A549 (cell line): Measurements from ENCODE around the gene NANOS3. TPM values are rescaled to one million over a fixed set of nuclear protein-coding genes. Genes with fewer than 3 reads are reported as not detected.

ENCODE experiments used
- ATAC-seq, 2 experiments: fragments of 200-7000 bp in 1 of 2; fragments of >200 bp in 1 of 2; cut with Nextera tagmentation in 1 of 2; cut with Tn5 transposase in 1 of 2; 3 replicates each; pipeline versions ENCODE4 v1.8.0 to v1.9.1; 2018 to 2020; ENCODE audit warnings: mild to moderate bottlenecking in 1 of 2, moderate library complexity in 1 of 2
- CTCF ChIA-PET: fragments of 300-600 bp; sonication (Branson Sonifier 250); formaldehyde crosslinking; extraction: SDS; loops from one replicate; lab custom pipeline; 2021; ENCODE audit warnings: antibody characterized with exemption, inconsistent platforms; lab: Yijun Ruan, JAX
- POLR2A ChIA-PET: fragments of 350-600 bp; formaldehyde crosslinking; extraction: SDS; loops from one replicate; lab custom pipeline; 2021; ENCODE audit warnings: antibody characterized with exemption, inconsistent platforms; lab: Yijun Ruan, JAX
- DNase-seq, 2 experiments: peaks; one replicate each; pipeline versions ENCODE4 v3.0.0 to v3.0.0-alpha.2; 2011 to 2016; ENCODE audit warnings: low read depth in 1 of 2, low spot score in 1 of 2
- FAIRE-seq: peaks from 2 replicates; lab custom pipeline; 2011; peaks lifted over from hg19 to GRCh38; lab: Jason Lieb, UNC
- H3K27ac ChIP-seq, 2 experiments: fragments of >200 bp; sonication (Bioruptor Twin); formaldehyde crosslinking; 3 replicates each; pipeline ENCODE4 v1.5.1; 2016 to 2017
- H3K4me1 ChIP-seq: fragments of >200 bp; sonication (Bioruptor Twin); formaldehyde crosslinking; 3 replicates; pipeline ENCODE4 v1.6.1; 2016
- H3K4me2 ChIP-seq: fragments of >200 bp; sonication (Bioruptor Twin); formaldehyde crosslinking; 3 replicates; pipeline ENCODE4 v1.6.1; 2016
- H3K4me3 ChIP-seq: fragments of >200 bp; sonication (Bioruptor Twin); formaldehyde crosslinking; 3 replicates; pipeline ENCODE4 v1.5.1; 2016
- H3K9me3 ChIP-seq: fragments of >200 bp; sonication (Bioruptor Twin); formaldehyde crosslinking; 3 replicates; pipeline ENCODE4 v1.6.1; 2016
- CBX2 ChIP-seq: fragments of 200-600 bp; sonication (generic); IDR thresholded peaks from 2 replicates; pipeline ENCODE4 v1.6.1; 2016; ENCODE audit warnings: low read depth, mild to moderate bottlenecking, borderline replicate concordance
- CBX8 ChIP-seq: fragments of 200-600 bp; sonication (generic); IDR thresholded peaks from 2 replicates; pipeline ENCODE4 v1.6.1; 2016
- CEBPB ChIP-seq, 2 experiments: fragments of >200 bp in 1 of 2; sonication (Bioruptor Twin) in 1 of 2; formaldehyde crosslinking in 1 of 2; IDR thresholded peaks; 2 replicates each; pipeline ENCODE4 v1.6.1; 2012 to 2016
- CHD2 ChIP-seq: fragments of 150-350 bp; IDR thresholded peaks from 2 replicates; pipeline ENCODE4 v1.6.1; 2014; ENCODE audit warnings: low read length; ENCODE audit not compliant: partially characterized antibody
- EP300 ChIP-seq, 2 experiments: fragments of >200 bp; sonication (Bioruptor Twin); formaldehyde crosslinking; IDR thresholded peaks; 2 replicates in 1 of 2; 3 replicates in 1 of 2; pipeline ENCODE4 v1.6.1; 2016 to 2017
- FOSB ChIP-seq: fragments of 250-450 bp; sonication (Bioruptor Pico); IDR thresholded peaks from 2 replicates; pipeline ENCODE4 v1.5.0; 2020; ENCODE audit warnings: mild to moderate bottlenecking, moderate library complexity
- FOXS1 ChIP-seq: fragments of 250-450 bp; sonication (Bioruptor Pico); IDR thresholded peaks from 2 replicates; pipeline ENCODE4 v1.5.0; 2020; ENCODE audit warnings: mild to moderate bottlenecking, moderate library complexity
- HDAC2 ChIP-seq: fragments of 200-600 bp; sonication (generic); IDR thresholded peaks from 2 replicates; pipeline ENCODE4 v1.6.1; 2016
- HES2 ChIP-seq: fragments of >200 bp; sonication (Bioruptor Twin); formaldehyde crosslinking; IDR thresholded peaks from 2 replicates; pipeline ENCODE4 v1.6.1; 2016
- HMGXB4 ChIP-seq: fragments of 250-450 bp; sonication (Bioruptor Pico); IDR thresholded peaks from 2 replicates; pipeline ENCODE4 v1.5.0; 2021; ENCODE audit warnings: mild to moderate bottlenecking, moderate library complexity, borderline replicate concordance
- HOXA7 ChIP-seq: fragments of 250-450 bp; sonication (Bioruptor Pico); IDR thresholded peaks from 2 replicates; pipeline ENCODE4 v1.5.0; 2020; ENCODE audit warnings: mild to moderate bottlenecking, moderate library complexity
- HOXB5 ChIP-seq: fragments of 250-450 bp; sonication (Bioruptor Pico); IDR thresholded peaks from 2 replicates; pipeline ENCODE4 v1.5.0; 2020; ENCODE audit warnings: mild to moderate bottlenecking, moderate library complexity
- JUN ChIP-seq, 2 experiments: fragments of >200 bp; sonication (Bioruptor Twin); formaldehyde crosslinking; IDR thresholded peaks; 2 replicates in 1 of 2; 3 replicates in 1 of 2; pipeline ENCODE4 v1.6.1; 2016 to 2017
- MYC ChIP-seq: IDR thresholded peaks from 2 replicates; pipeline ENCODE4 v1.6.1; 2012; ENCODE audit warnings: mild to moderate bottlenecking, inconsistent platforms, low read length, improper control_type of control experiment, borderline replicate concordance
- NR3C1 ChIP-seq: fragments of >200 bp; sonication (Bioruptor Twin); formaldehyde crosslinking; IDR thresholded peaks from 3 replicates; pipeline ENCODE4 v1.6.1; 2017
- POLR2A ChIP-seq: IDR thresholded peaks from 2 replicates; pipeline ENCODE4 v1.6.1; 2012; ENCODE audit warnings: mild to moderate bottlenecking, low read length
- RCOR1 ChIP-seq: fragments of 150-350 bp; IDR thresholded peaks from 2 replicates; pipeline ENCODE4 v1.6.1; 2014; ENCODE audit warnings: antibody characterized with exemption, low read length, low read depth
- REST ChIP-seq: fragments of 200-600 bp; sonication (generic); IDR thresholded peaks from 2 replicates; pipeline ENCODE4 v1.6.1; 2016; ENCODE audit warnings: antibody characterized with exemption, mild to moderate bottlenecking, moderate library complexity
- RNF2 ChIP-seq: fragments of 200-600 bp; sonication (generic); IDR thresholded peaks from 2 replicates; pipeline ENCODE4 v1.6.1; 2016; ENCODE audit warnings: low read depth, mild to moderate bottlenecking, antibody characterized with exemption, moderate library complexity, borderline replicate concordance
- ZFP36 ChIP-seq: fragments of 450-650 bp; IDR thresholded peaks from 2 replicates; pipeline ENCODE4 v1.6.1; 2014; ENCODE audit warnings: borderline replicate concordance; ENCODE audit not compliant: partially characterized antibody
- ZNF302 ChIP-seq: fragments of 250-450 bp; sonication (Bioruptor Pico); IDR thresholded peaks from 2 replicates; pipeline ENCODE4 v1.9.0; 2021; ENCODE audit warnings: inconsistent platforms, mild to moderate bottlenecking, moderate library complexity
- WGBS: methylation state at CpG from one replicate; pipeline ENCODE4 v1.1.6; 2017; ENCODE audit errors: missing lambda C conversion rate; 5-methylcytosine and 5-hydroxymethylcytosine counted together
- polyA plus RNA-seq, 4 experiments: library from polyadenylated mRNA; depleted of rRNA in 3 of 4; stranded (reverse); fragments of >200 nt; fragmentation: RNase III in 1 of 4; extraction: RNeasy Plus Mini Kit Qiagen cat#74134 plus additional on column Dnase treatment in 1 of 4; gene quantifications; 2 replicates in 3 of 4; 3 replicates in 1 of 4; pipeline ENCODE4 v1.2.3, GENCODE V29; 2011 to 2017

Gene NANOS3
- polyA plus RNA-seq, 2 of the 4 experiments (the other 2 are of a cell fraction): 0.31 to 1.2 TPM

- H3K4me3 ChIP-seq: no peak overlapping the region
- 62% methylated on average over 10 of the region's 10 CpGs for WGBS
- FAIRE-seq (no peak), ATAC-seq (no peak), DNase-seq (no peak)
- ChIA-PET CTCF (interaction anchor here (1.2 to 2.0 kb wide), 4 partner anchors 11 to 160 kb away, joined by 3 to 8 read pairs (median 3); no protein-coding TSS in a partner anchor), POLR2A (no interaction called here)
- TF ChIP-seq FOXS1 (no peak), CEBPB (IDR thresholded peaks at IDR 0.05) (no peak), RCOR1 (no peak), HES2 (no peak), CBX8 (no peak), MYC (no peak), CHD2 (no peak), FOSB (CRISPR knock-in tag) (no peak), ZFP36 (no peak), REST (no peak), HOXA7 (CRISPR knock-in tag) (no peak), RNF2 (no peak), NR3C1 (no peak), HOXB5 (no peak), EP300 (IDR thresholded peaks at IDR 0.05) (no peak), JUN (IDR thresholded peaks at IDR 0.05) (no peak), HDAC2 (no peak), ZNF302 (no peak), HMGXB4 (CRISPR knock-in tag) (no peak)
- no peaks in the 10 kb centered on the region for H3K4me1 ChIP-seq
- H3K9me3 ChIP-seq: no peaks in the 10 kb centered on the region
- H3K4me2 ChIP-seq: no peak overlapping the region
- no peak overlapping the region for H3K27ac ChIP-seq
Observed at GRCh38 chr19:13899393-13899792, 22.5 kb downstream of the NANOS3 start.

GRCh38 chr19:13899912-13900584 lies 23.1 kb downstream of the NANOS3 start:
- Histone ChIP-seq H3K4me3 (no peak overlapping the region), H3K4me2 (no peak overlapping the region), H3K27ac (no peak overlapping the region), H3K4me1 (no peaks in the 10 kb centered on the region), H3K9me3 (no peaks in the 10 kb centered on the region)
- TF ChIP-seq CEBPB (IDR thresholded peaks at IDR 0.05) (no peak), CBX8 (no peak), POLR2A (no peak), CBX2 (no peak), ZFP36 (no peak)
- DNase-seq (no peak), ATAC-seq (no peak), FAIRE-seq (no peak)
- 69% methylated on average over 4 of the region's 5 CpGs for WGBS
- CTCF ChIA-PET: interaction anchor here (1.0 to 2.0 kb wide), 6 partner anchors 10 to 237 kb away, joined by 3 to 8 read pairs (median 3); partner anchors contain the start of gene ASF1B
- POLR2A ChIA-PET: no interaction called here
